T-helper 17 cell (primary cell): ENCODE data around the gene ZNF747. TPM values are rescaled to one million over a fixed set of nuclear protein-coding genes. Genes with fewer than 3 reads are reported as not detected.

Experiments used
- ATAC-seq: fragments of 150-1000 bp; cut with Tn5 transposase; 2 replicates; pipeline ENCODE4 v1.10.0; 2021; ENCODE audit warnings: mild to moderate bottlenecking, moderate library complexity
- DNase-seq, 3 donors: peaks; one replicate each; pipeline versions ENCODE4 v3.0.0 to v3.0.0-alpha.2; 2020 to 2021
- H3K9me3 ChIP-seq: one replicate; pipeline ENCODE4 v1.7.0; 2013; ENCODE audit warnings: low read length, mild to moderate bottlenecking; ENCODE audit not compliant: control insufficient read depth, poor library complexity, severe bottlenecking
- H3K27ac Mint-ChIP-seq: one replicate; pipeline ENCODE4 v1.8.0; 2022; ENCODE audit warnings: mild to moderate bottlenecking, moderate library complexity, mixed read lengths
- H3K27me3 Mint-ChIP-seq: one replicate; pipeline ENCODE4 v1.8.0; 2022; ENCODE audit warnings: mixed read lengths
- H3K36me3 Mint-ChIP-seq: one replicate; pipeline ENCODE4 v1.8.0; 2022; ENCODE audit warnings: low read depth, mixed read lengths
- H3K4me1 Mint-ChIP-seq: one replicate; pipeline ENCODE4 v1.8.0; 2022; ENCODE audit warnings: mild to moderate bottlenecking, mixed read lengths
- H3K4me3 Mint-ChIP-seq: one replicate; pipeline ENCODE4 v1.8.0; 2022; ENCODE audit warnings: mild to moderate bottlenecking, moderate library complexity, mixed read lengths
- total RNA-seq, 4 donors: library from RNA in 2 of 4; stranded (reverse) in 2 of 4; gene quantifications; one replicate each; pipeline ENCODE4 v1.2.3 and lab custom pipeline; 2022 to 2026

The ZNF747 gene
- total RNA-seq, 2 donors from 2014 or later = 7.6 TPM

- Mint-ChIP-seq H3K36me3 (no peaks in the 10 kb centered on the region), H3K4me1 (peaks cover 29% of the 10 kb centered on the region), H3K27me3 (no peaks in the 10 kb centered on the region), H3K4me3 (peak overlapping the region; percentile 98), H3K27ac (peak overlapping the region; percentile 99)
- peak; percentile 32 for ATAC-seq
- DNase-seq = no peak
- no peaks in the 10 kb centered on the region for H3K9me3 ChIP-seq
These were observed 583 bp upstream of the ZNF747 start for GRCh38 chr16:30535106-30535776.

GRCh38 chr16:30533748-30534367, 800 bp downstream of the ZNF747 start:
- H3K9me3 ChIP-seq = no peaks in the 10 kb centered on the region
- Mint-ChIP-seq H3K4me1 (peaks cover 36% of the 10 kb centered on the region), H3K27ac (peak overlapping the region; percentile 99), H3K36me3 (no peaks in the 10 kb centered on the region), H3K4me3 (peak overlapping the region; percentile 98), H3K27me3 (no peaks in the 10 kb centered on the region)
- no peak for ATAC-seq
- no peak for DNase-seq

GRCh38 chr16:30533146-30533522, 1.5 kb downstream of the ZNF747 start:
- Mint-ChIP-seq H3K4me3 (peak overlapping the region; percentile 98), H3K4me1 (peaks cover 40% of the 10 kb centered on the region), H3K36me3 (no peaks in the 10 kb centered on the region), H3K27ac (peak overlapping the region; percentile 99), H3K27me3 (no peaks in the 10 kb centered on the region)
- DNase-seq = no peak
- H3K9me3 ChIP-seq = no peaks in the 10 kb centered on the region
- no peak for ATAC-seq

- H3K4me3 Mint-ChIP-seq = peak overlapping the region; percentile 98
These were observed 2.1 kb downstream of the ZNF747 start for GRCh38 chr16:30532285-30533145.

GRCh38 chr16:30530163-30531037, 4.3 kb downstream of the ZNF747 start:
- H3K36me3 Mint-ChIP-seq = no peaks in the 10 kb centered on the region
- no peaks in the 10 kb centered on the region for H3K27me3 Mint-ChIP-seq
- H3K4me1 Mint-ChIP-seq = peaks cover 36% of the 10 kb centered on the region
- ATAC-seq = peak; percentile 32
- peak overlapping the region; percentile 86 for H3K27ac Mint-ChIP-seq
- no peak for DNase-seq
- H3K4me3 Mint-ChIP-seq = peak overlapping the region; percentile 41
- no peaks in the 10 kb centered on the region for H3K9me3 ChIP-seq

More at GRCh38 chr16:30532285-30533145, 2.1 kb downstream of the ZNF747 start:
- H3K9me3 ChIP-seq = no peaks in the 10 kb centered on the region
- Mint-ChIP-seq H3K27ac (peak overlapping the region; percentile 99), H3K4me1 (peaks cover 45% of the 10 kb centered on the region), H3K36me3 (no peaks in the 10 kb centered on the region), H3K27me3 (no peaks in the 10 kb centered on the region)
- DNase-seq = no peak
- no peak for ATAC-seq

GRCh38 chr16:30528799-30529457, 5.7 kb downstream of the ZNF747 start:
- H3K27me3 Mint-ChIP-seq = no peaks in the 10 kb centered on the region
- no peaks in the 10 kb centered on the region for H3K36me3 Mint-ChIP-seq
- H3K4me3 Mint-ChIP-seq = peak overlapping the region; percentile 89
- ATAC-seq (no peak), DNase-seq (no peak)
- H3K9me3 ChIP-seq = no peaks in the 10 kb centered on the region
- H3K27ac Mint-ChIP-seq = peak overlapping the region; percentile 86
- peaks cover 29% of the 10 kb centered on the region for H3K4me1 Mint-ChIP-seq

- Mint-ChIP-seq H3K36me3 (no peaks in the 10 kb centered on the region), H3K27me3 (no peaks in the 10 kb centered on the region), H3K27ac (peak overlapping the region; percentile 85), H3K4me1 (peaks cover 24% of the 10 kb centered on the region), H3K4me3 (peak overlapping the region; percentile 89)
- no peaks in the 10 kb centered on the region for H3K9me3 ChIP-seq
- DNase-seq (no peak), ATAC-seq (no peak)
These were observed 7.0 kb downstream of the ZNF747 start for GRCh38 chr16:30527635-30528178.

- no peaks in the 10 kb centered on the region for H3K27me3 Mint-ChIP-seq
- DNase-seq = peak; percentile 60 to 86 (median 83)
- peaks cover 3% of the 10 kb centered on the region for H3K36me3 Mint-ChIP-seq
- peak; percentile 73 for ATAC-seq
- H3K27ac Mint-ChIP-seq = peak overlapping the region; percentile 85
- H3K4me1 Mint-ChIP-seq = peaks cover 28% of the 10 kb centered on the region
- no peaks in the 10 kb centered on the region for H3K9me3 ChIP-seq
- peak overlapping the region; percentile 89 for H3K4me3 Mint-ChIP-seq
These were observed 7.6 kb downstream of the ZNF747 start for GRCh38 chr16:30526823-30527634.

GRCh38 chr16:30526137-30526822, 8.4 kb downstream of the ZNF747 start, which contains the start of gene ZNF768:
Gene ZNF768 (minus strand): TSS chr16:30526566. CDS start chr16:30526413, 153 bp downstream.
- H3K4me3 Mint-ChIP-seq = peak within 1 kb of the TSS; percentile 89
- H3K4me1 Mint-ChIP-seq = peaks cover 30% of the 10 kb centered on the region
- peak; percentile 22 for ATAC-seq
- no peaks in the 10 kb centered on the region for H3K9me3 ChIP-seq
- H3K27me3 Mint-ChIP-seq = no peaks in the 10 kb centered on the region
- H3K36me3 Mint-ChIP-seq = peaks cover 3% of the 10 kb centered on the region
- peak within 1 kb of the TSS; percentile 85 for H3K27ac Mint-ChIP-seq
- peak in 2 of 3 donors; percentile 35 to 46 for DNase-seq

GRCh38 chr16:30525844-30526136, 8.9 kb downstream of the ZNF747 start:
- Mint-ChIP-seq H3K4me1 (peaks cover 27% of the 10 kb centered on the region), H3K36me3 (peaks cover 3% of the 10 kb centered on the region), H3K27me3 (no peaks in the 10 kb centered on the region), H3K27ac (peak overlapping the region; percentile 8), H3K4me3 (peak overlapping the region; percentile 80)
- ATAC-seq (no peak), DNase-seq (no peak)
- no peaks in the 10 kb centered on the region for H3K9me3 ChIP-seq
